Measurements from ENCODE around the gene ZNF83. TPM values are rescaled to one million over a fixed set of nuclear protein-coding genes. Genes with fewer than 3 reads are reported as not detected.

Gene ZNF83
- total and polyA plus RNA-seq, 2 of the 4 experiments (the other 2 are of a cell fraction) = 32.9 to 36.9 TPM

DNA sequence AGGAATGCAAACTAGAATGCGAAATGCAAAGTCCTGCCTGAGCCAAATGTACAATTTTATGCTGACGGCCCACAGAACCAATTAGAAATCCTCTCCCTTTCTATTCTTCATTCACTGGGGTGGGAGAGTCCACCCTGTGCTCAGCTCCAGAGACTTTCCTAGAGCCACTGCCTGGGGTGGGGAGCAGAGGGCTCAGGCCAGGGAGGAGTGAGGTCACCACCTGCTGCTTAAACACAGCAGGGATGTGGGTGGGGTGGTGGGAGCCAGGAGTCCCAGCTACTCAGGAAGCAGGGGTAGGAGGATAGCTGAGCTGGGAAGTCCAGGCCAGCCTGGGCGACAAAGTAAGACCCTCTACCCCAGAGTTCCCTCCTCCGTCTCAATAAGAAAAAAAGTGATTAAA, 26.9 kb upstream of the ZNF83 start:
- Histone ChIP-seq H3K9me3 (ENCODE audit: control insufficient read depth, insufficient read depth, low read length) (no peaks in the 10 kb centered on the region), H3K9me1 (ENCODE audit: insufficient read depth, low read length) (peaks cover 7% of the 10 kb centered on the region; the same call in 1 of the 2 replicates), H2BK5ac (ENCODE audit: low read depth, low read length, poor library complexity, severe bottlenecking) (no peak overlapping the region), H4K8ac (ENCODE audit: low read depth in 2 of 2, low read length in 2 of 2) (no peak overlapping the region), H3K4me1 (ENCODE audit: control insufficient read depth, insufficient read depth, low read length) (peaks cover 8% of the 10 kb centered on the region), H4K91ac (ENCODE audit: insufficient read depth, low read depth, low read length) (no peak overlapping the region), H3K36me3 (ENCODE audit: control insufficient read depth, insufficient read depth, low read length) (peaks cover 13% of the 10 kb centered on the region), H3K18ac (ENCODE audit: low read depth, low read length) (no peak overlapping the region), H3K14ac (replicated peaks; ENCODE audit: low read depth, low read length) (no peak overlapping the region), H3K4me3 (ENCODE audit: insufficient read depth, low read depth, low read length) (no peak overlapping the region), H4K20me1 (ENCODE audit: insufficient read depth, low read length) (peaks cover 11% of the 10 kb centered on the region; the same call in 1 of the 2 replicates), H3K27me3 (ENCODE audit: control insufficient read depth, insufficient read depth, low read length) (no peaks in the 10 kb centered on the region), H3K9ac (ENCODE audit: low read depth, low read length) (no peak overlapping the region), H3K4me2 (ENCODE audit: low read depth, low read length) (no peak overlapping the region), H2AK9ac (replicated peaks; ENCODE audit: low read depth, low read length, poor library complexity) (no peak overlapping the region), H3K23ac (ENCODE audit: low read depth, low read length) (no peak overlapping the region), H3K56ac (ENCODE audit: extremely low read depth, insufficient read depth, low read length) (no peak overlapping the region), H2AK5ac (ENCODE audit: low read depth, low read length) (no peak overlapping the region), H3K27ac (ENCODE audit: insufficient read depth, low read length) (no peak overlapping the region), H2AFZ (replicated peaks; ENCODE audit: low read length, poor library complexity) (no peak overlapping the region), H3K79me1 (ENCODE audit: low read depth in 1 of 2, low read length in 2 of 2) (peaks cover 22 to 64% of the 10 kb centered on the region in 2 experiments), H2BK120ac (ENCODE audit: low read depth, low read length) (no peak overlapping the region), H3K4ac (ENCODE audit: low read depth, low read length) (no peak overlapping the region), H2BK20ac (ENCODE audit: low read depth, low read length) (no peak overlapping the region), H4K5ac (ENCODE audit: low read depth, low read length) (no peak overlapping the region), H2BK15ac (ENCODE audit: low read depth, low read length) (no peak overlapping the region)
- POLR2A ChIA-PET (ENCODE audit: unreplicated experiment) = no interaction called here
- DNase-seq = no peak
- CTCF ChIA-PET = no interaction called here
- no CpG with 5 or more reads among the region's 4 CpGs for WGBS, 2 experiments (ENCODE audit: extremely low coverage in 2 of 2, insufficient read length in 1 of 2)
- ATAC-seq (ENCODE audit: low read depth) = no peak
- BruUV-seq (replicated peaks) = no TSS peak
- TF ChIP-seq POLR2A (IDR thresholded peaks at IDR 0.05; ENCODE audit: low read depth, low read length) (no peak), MAFK (IDR thresholded peaks at IDR 0.05; ENCODE audit: low read depth, low read length) (no peak), MAZ (IDR thresholded peaks at IDR 0.05; ENCODE audit: borderline replicate concordance, low read depth, low read length) (no peak)
- TF ChIP-seq, protein P1, sequence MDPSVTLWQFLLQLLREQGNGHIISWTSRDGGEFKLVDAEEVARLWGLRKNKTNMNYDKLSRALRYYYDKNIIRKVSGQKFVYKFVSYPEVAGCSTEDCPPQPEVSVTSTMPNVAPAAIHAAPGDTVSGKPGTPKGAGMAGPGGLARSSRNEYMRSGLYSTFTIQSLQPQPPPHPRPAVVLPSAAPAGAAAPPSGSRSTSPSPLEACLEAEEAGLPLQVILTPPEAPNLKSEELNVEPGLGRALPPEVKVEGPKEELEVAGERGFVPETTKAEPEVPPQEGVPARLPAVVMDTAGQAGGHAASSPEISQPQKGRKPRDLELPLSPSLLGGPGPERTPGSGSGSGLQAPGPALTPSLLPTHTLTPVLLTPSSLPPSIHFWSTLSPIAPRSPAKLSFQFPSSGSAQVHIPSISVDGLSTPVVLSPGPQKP (IDR thresholded peaks at IDR 0.05; ENCODE audit: borderline replicate concordance, low read depth, low read length) = no peak
- TF ChIP-seq, protein P2, sequence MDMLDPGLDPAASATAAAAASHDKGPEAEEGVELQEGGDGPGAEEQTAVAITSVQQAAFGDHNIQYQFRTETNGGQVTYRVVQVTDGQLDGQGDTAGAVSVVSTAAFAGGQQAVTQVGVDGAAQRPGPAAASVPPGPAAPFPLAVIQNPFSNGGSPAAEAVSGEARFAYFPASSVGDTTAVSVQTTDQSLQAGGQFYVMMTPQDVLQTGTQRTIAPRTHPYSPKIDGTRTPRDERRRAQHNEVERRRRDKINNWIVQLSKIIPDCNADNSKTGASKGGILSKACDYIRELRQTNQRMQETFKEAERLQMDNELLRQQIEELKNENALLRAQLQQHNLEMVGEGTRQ (IDR thresholded peaks at IDR 0.05; ENCODE audit: low read depth, low read length) = no peak
- dilution Hi-C loops (cut with HindIII; ENCODE audit: low sequenced_read_pairs, unreplicated experiment) (no loop called here), in situ Hi-C loops (cut with MboI; ENCODE audit: low sequenced_read_pairs) (no loop called here), intact Hi-C loops (cut with micrococcal nuclease) (no loop called here)
